Lower leg skin (tissue), 4 donors: ENCODE data around the gene NFAM1. TPM values are rescaled to one million over a fixed set of nuclear protein-coding genes. Genes with fewer than 3 reads are reported as not detected.
A peak's percentile ranks its signal among the peaks of the same experiment; 100 is the strongest.

Source experiments
- DNase-seq, 2 donors: peaks; one replicate each; pipeline ENCODE4 v3.0.0-alpha.2; 2019; ENCODE audit warnings: low spot score in 2 of 2
- H3K4me3 ChIP-seq: fragments of 200-600 bp; sonication (generic); 2 replicates; pipeline ENCODE4 v1.5.1; 2017; ENCODE audit warnings: mild to moderate bottlenecking, low read depth; ENCODE audit not compliant: poor library complexity, severe bottlenecking
- POLR2A ChIP-seq, 2 donors: fragments of 450-650 bp; IDR thresholded peaks; one replicate each; pipeline ENCODE4 v1.6.1; 2016 to 2017; ENCODE audit warnings: antibody characterized with exemption in 2 of 2, mild to moderate bottlenecking in 1 of 2, moderate library complexity in 1 of 2
- WGBS, 2 donors: methylation state at CpG; one replicate each; pipeline ENCODE4 v1.1.5; 2018; 5-methylcytosine and 5-hydroxymethylcytosine counted together
- intact Hi-C: fragments of 100-400 bp; cut with DNase I; formaldehyde crosslinking; loops from one replicate; pipeline ENCODE4 v1.15.0; 2023; ENCODE audit warnings: low total_unique reads
- total RNA-seq, 4 donors: library from RNA; depleted of rRNA; stranded (reverse); fragments of >200 nt; gene quantifications; one replicate each; pipeline ENCODE4 v1.1.0, GENCODE V29; 2016
- TF ChIP-seq, protein P1 (sequence below), 3 donors: fragments of 450-650 bp; IDR thresholded peaks; one replicate each; pipeline ENCODE4 v1.5.1; 2016; ENCODE audit warnings: antibody characterized with exemption in 3 of 3, mild to moderate bottlenecking in 3 of 3, moderate library complexity in 2 of 3

Gene NFAM1
- total RNA-seq, 4 donors from 2014 or later, result 1.2 to 2.5 (median 1.3) TPM

- H3K4me3 ChIP-seq, result no peak overlapping the region
- intact Hi-C loops, result no loop called here
- TF ChIP-seq POLR2A (IDR thresholded peaks at IDR 0.05), result no peak
- TF ChIP-seq, protein P1, sequence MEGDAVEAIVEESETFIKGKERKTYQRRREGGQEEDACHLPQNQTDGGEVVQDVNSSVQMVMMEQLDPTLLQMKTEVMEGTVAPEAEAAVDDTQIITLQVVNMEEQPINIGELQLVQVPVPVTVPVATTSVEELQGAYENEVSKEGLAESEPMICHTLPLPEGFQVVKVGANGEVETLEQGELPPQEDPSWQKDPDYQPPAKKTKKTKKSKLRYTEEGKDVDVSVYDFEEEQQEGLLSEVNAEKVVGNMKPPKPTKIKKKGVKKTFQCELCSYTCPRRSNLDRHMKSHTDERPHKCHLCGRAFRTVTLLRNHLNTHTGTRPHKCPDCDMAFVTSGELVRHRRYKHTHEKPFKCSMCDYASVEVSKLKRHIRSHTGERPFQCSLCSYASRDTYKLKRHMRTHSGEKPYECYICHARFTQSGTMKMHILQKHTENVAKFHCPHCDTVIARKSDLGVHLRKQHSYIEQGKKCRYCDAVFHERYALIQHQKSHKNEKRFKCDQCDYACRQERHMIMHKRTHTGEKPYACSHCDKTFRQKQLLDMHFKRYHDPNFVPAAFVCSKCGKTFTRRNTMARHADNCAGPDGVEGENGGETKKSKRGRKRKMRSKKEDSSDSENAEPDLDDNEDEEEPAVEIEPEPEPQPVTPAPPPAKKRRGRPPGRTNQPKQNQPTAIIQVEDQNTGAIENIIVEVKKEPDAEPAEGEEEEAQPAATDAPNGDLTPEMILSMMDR (IDR thresholded peaks at IDR 0.05), result peak in 1 of 3 donors; percentile 51
- DNase-seq, result peak; percentile 86 to 97
- WGBS, 2 donors, result 1 to 2% methylated on average over 24 to 28 of the region's 28 CpGs
Measured at GRCh38 chr22:42444077-42444904, 12.1 kb upstream of the NFAM1 start.

- H3K4me3 ChIP-seq, result no peak overlapping the region
- DNase-seq, result no peak
- intact Hi-C loops, result no loop called here
- TF ChIP-seq, protein P1 (IDR thresholded peaks at IDR 0.05), result no peak
- no peak for TF ChIP-seq POLR2A (IDR thresholded peaks at IDR 0.05)
- WGBS, 2 donors, result 18 to 32% methylated on average over 5 of the region's 6 CpGs
Measured at GRCh38 chr22:42443240-42444076, 11.3 kb upstream of the NFAM1 start.

DNA sequence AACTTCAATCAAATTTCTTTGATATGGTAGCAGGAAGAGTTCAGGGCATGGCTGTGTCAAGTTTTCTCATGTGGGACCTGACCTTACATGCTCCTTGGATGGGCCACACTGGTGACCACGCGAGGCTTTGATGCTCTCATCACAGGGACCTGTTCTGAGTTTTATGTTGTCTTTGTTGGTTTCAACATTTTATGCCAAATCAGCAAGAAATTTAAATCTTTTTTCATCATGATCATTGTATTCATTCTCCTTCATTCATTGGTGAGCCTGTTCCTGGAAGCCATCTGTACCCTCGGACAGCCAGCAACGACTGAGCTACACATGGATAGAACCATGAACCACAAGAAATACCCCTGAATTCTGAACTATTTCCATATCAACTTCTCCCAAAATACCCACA lies 10.5 kb upstream of the NFAM1 start:
- 77 to 84% methylated on average over 4 of the region's 4 CpGs for WGBS, 2 donors
- H3K4me3 ChIP-seq, result no peak overlapping the region
- intact Hi-C loops, result no loop called here
- TF ChIP-seq, protein P1 (IDR thresholded peaks at IDR 0.05), result no peak
- TF ChIP-seq POLR2A (IDR thresholded peaks at IDR 0.05), result no peak
- no peak for DNase-seq

DNA sequence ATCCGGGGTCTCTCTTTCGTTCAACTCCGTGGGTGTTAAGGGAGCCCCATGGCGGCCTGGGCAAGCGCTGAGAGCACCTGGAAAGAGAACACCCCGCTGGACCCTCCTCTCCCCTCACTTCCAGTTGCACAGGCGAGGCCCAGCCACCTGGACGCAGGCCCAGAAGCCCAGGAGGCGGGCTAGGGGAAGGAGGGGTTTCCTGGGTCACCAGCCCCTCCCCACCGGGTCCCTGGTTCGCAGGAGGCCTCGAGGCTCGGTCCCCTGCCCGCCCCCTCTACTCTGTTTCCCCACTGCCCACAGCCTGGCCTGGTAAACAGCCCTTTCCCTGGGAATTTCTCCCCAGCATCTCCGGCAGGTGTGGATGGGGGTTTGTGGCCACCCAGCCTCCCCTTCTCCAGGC lies 8.5 kb upstream of the NFAM1 start:
- no peak overlapping the region for H3K4me3 ChIP-seq
- 85 to 88% methylated on average over 14 of the region's 15 CpGs for WGBS, 2 donors
- TF ChIP-seq POLR2A (IDR thresholded peaks at IDR 0.05), result no peak
- TF ChIP-seq, protein P1 (IDR thresholded peaks at IDR 0.05), result no peak
- intact Hi-C loops, result no loop called here
- DNase-seq, result no peak

GRCh38 chr22:42439821-42440674 lies 7.8 kb upstream of the NFAM1 start:
- TF ChIP-seq, protein P1 (IDR thresholded peaks at IDR 0.05), result no peak
- TF ChIP-seq POLR2A (IDR thresholded peaks at IDR 0.05), result no peak
- intact Hi-C loops, result loop anchor here (2.0 to 10.0 kb wide), 3 partner anchors 265 to 475 kb away; partner anchors contain the start of genes NDUFA6 and SEPTIN3
- DNase-seq, result no peak
- WGBS, 2 donors, result 59 to 61% methylated on average over 20 of the region's 20 CpGs
- no peak overlapping the region for H3K4me3 ChIP-seq
